H1 (cell line): ENCODE measurements around the gene LDAH. TPM values are rescaled to one million over a fixed set of nuclear protein-coding genes. Genes with fewer than 3 reads are reported as not detected.
A peak's percentile ranks its signal among the peaks of the same experiment; 100 is the strongest.

Experiments
- CTCF ChIA-PET: fragments of 300-600 bp; sonication (Branson Sonifier 250); formaldehyde crosslinking; loops from one replicate; lab custom pipeline; 2021; ENCODE audit not compliant: partially characterized antibody; lab: Charles Lee
- POLR2A ChIA-PET: fragments of 300-600 bp; sonication (Branson Sonifier 250); formaldehyde crosslinking; loops from one replicate; lab custom pipeline; 2021; ENCODE audit warnings: inconsistent platforms; ENCODE audit not compliant: partially characterized antibody; lab: Charles Lee
- DNase-seq, 2 experiments: peaks; one replicate each; pipeline versions ENCODE4 v3.0.0 to v3.0.0-alpha.2; 2010 to 2022; ENCODE audit warnings: low spot score in 2 of 2, low read depth in 1 of 2, mixed read lengths in 1 of 2
- FAIRE-seq: peaks from 2 replicates; lab custom pipeline; 2011; peaks lifted over from hg19 to GRCh38; lab: Jason Lieb, UNC
- H2AFZ ChIP-seq: 2 replicates; pipeline ENCODE4 v1.8.1; 2012; ENCODE audit warnings: low read length, inconsistent platforms
- H2AK5ac ChIP-seq: 2 replicates; pipeline ENCODE4 v1.6.1; 2013; ENCODE audit warnings: low read depth, low read length
- H2BK120ac ChIP-seq: replicated peaks from 2 replicates; pipeline ENCODE3; 2013; ENCODE audit warnings: low read depth, low read length, inconsistent platforms
- H2BK12ac ChIP-seq: 2 replicates; pipeline ENCODE4 v1.6.1; 2013; ENCODE audit warnings: low read depth, low read length
- H2BK15ac ChIP-seq: 2 replicates; pipeline ENCODE4 v1.6.1; 2013; ENCODE audit warnings: low read length
- H2BK20ac ChIP-seq: 2 replicates; pipeline ENCODE4 v1.6.1; 2013; ENCODE audit warnings: low read length
- H2BK5ac ChIP-seq: 2 replicates; pipeline ENCODE4 v1.6.1; 2013; ENCODE audit warnings: low read depth, low read length
- H3K14ac ChIP-seq: 2 replicates; pipeline ENCODE4 v1.6.1; 2013; ENCODE audit warnings: inconsistent platforms; ENCODE audit not compliant: insufficient read length
- H3K18ac ChIP-seq: 2 replicates; pipeline ENCODE4 v1.6.1; 2013; ENCODE audit warnings: low read length; ENCODE audit errors: extremely low read depth
- H3K23ac ChIP-seq: 2 replicates; pipeline ENCODE4 v1.6.1; 2013; ENCODE audit warnings: inconsistent platforms; ENCODE audit not compliant: insufficient read length
- H3K23me2 ChIP-seq: 2 replicates; pipeline ENCODE4 v1.6.1; 2013; ENCODE audit warnings: low read depth, low read length
- H3K27ac ChIP-seq: 2 replicates; pipeline ENCODE4 v1.6.1; 2011; ENCODE audit warnings: low read depth, low read length, inconsistent platforms
- H3K27me3 ChIP-seq, 4 experiments: replicated peaks in 1 of 4; 1 replicate in 1 of 4; 2 replicates in 3 of 4; pipeline versions ENCODE4 v1.6.1 to v1.8.1; 2011 to 2013; ENCODE audit warnings: low read length in 3 of 4, mild to moderate bottlenecking in 3 of 4, inconsistent platforms in 2 of 4, mixed read lengths in 2 of 4, moderate library complexity in 1 of 4; ENCODE audit not compliant: control insufficient read depth in 3 of 4, insufficient read depth in 3 of 4; ENCODE audit errors: extremely low read depth in 1 of 4
- H3K36me3 ChIP-seq, 4 experiments: 2 replicates each; pipeline versions ENCODE4 v1.6.1 to v1.8.1; 2011 to 2013; ENCODE audit warnings: mild to moderate bottlenecking in 4 of 4, low read length in 3 of 4, moderate library complexity in 2 of 4, control low read depth in 1 of 4, inconsistent platforms in 1 of 4; ENCODE audit not compliant: insufficient read depth in 4 of 4, control insufficient read depth in 2 of 4
- H3K4ac ChIP-seq: replicated peaks from 2 replicates; pipeline ENCODE3; 2013; ENCODE audit warnings: low read length, low read depth, mixed read lengths, inconsistent platforms; ENCODE audit not compliant: insufficient read length
- H3K4me1 ChIP-seq, 4 experiments: replicated peaks in 1 of 4; 1 replicate in 1 of 4; 2 replicates in 3 of 4; pipeline versions ENCODE4 v1.6.1 to v1.8.1; 2011 to 2013; ENCODE audit warnings: low read length in 3 of 4, inconsistent platforms in 2 of 4, mixed read lengths in 1 of 4; ENCODE audit not compliant: insufficient read depth in 4 of 4, control insufficient read depth in 3 of 4
- H3K4me2 ChIP-seq, 2 experiments: 2 replicates each; pipeline versions ENCODE4 v1.6.1 to v1.8.1; 2011 to 2013; ENCODE audit warnings: low read depth in 2 of 2, low read length in 2 of 2, control low read depth in 1 of 2, inconsistent platforms in 1 of 2, mild to moderate bottlenecking in 1 of 2; ENCODE audit not compliant: insufficient read depth in 1 of 2
- H3K4me3 ChIP-seq, 4 experiments: fragments of 200-600, 300-600 bp in 1 of 4; sonication (generic), shearing (Covaris generic), sonication (Bioruptor Twin) in 1 of 4; 2 replicates each; pipeline versions ENCODE4 v1.5.1 to v1.8.1; 2011 to 2016; ENCODE audit warnings: low read length in 4 of 4, low read depth in 3 of 4, control low read depth in 2 of 4, inconsistent platforms in 2 of 4, mild to moderate bottlenecking in 2 of 4, mixed read lengths in 1 of 4, moderate library complexity in 1 of 4; ENCODE audit not compliant: insufficient read depth in 2 of 4; ENCODE audit errors: extremely low read depth in 1 of 4
- H3K56ac ChIP-seq: replicated peaks from 2 replicates; pipeline ENCODE3; 2013; ENCODE audit warnings: low read depth, mild to moderate bottlenecking, mixed read lengths, low read length, inconsistent platforms; ENCODE audit not compliant: insufficient read length
- H3K79me1 ChIP-seq: 2 replicates; pipeline ENCODE4 v1.6.1; 2013; ENCODE audit warnings: low read depth, low read length, control low read depth
- H3K79me2 ChIP-seq, 2 experiments: 2 replicates each; pipeline versions ENCODE4 v1.6.1 to v1.8.1; 2012 to 2013; ENCODE audit warnings: low read length in 2 of 2, mild to moderate bottlenecking in 2 of 2, inconsistent platforms in 1 of 2; ENCODE audit not compliant: insufficient read depth in 2 of 2, control insufficient read depth in 1 of 2
- H3K9ac ChIP-seq, 4 experiments: replicated peaks in 1 of 4; 1 replicate in 1 of 4; 2 replicates in 3 of 4; pipeline versions ENCODE4 v1.6.1 to v1.8.1; 2011 to 2013; ENCODE audit warnings: low read depth in 3 of 4, low read length in 3 of 4, control low read depth in 2 of 4, mild to moderate bottlenecking in 2 of 4, moderate library complexity in 2 of 4, inconsistent platforms in 1 of 4; ENCODE audit errors: extremely low read depth in 1 of 4
- H3K9me3 ChIP-seq, 2 experiments: 2 replicates each; pipeline versions ENCODE4 v1.6.1 to v1.8.1; 2012 to 2013; ENCODE audit warnings: mild to moderate bottlenecking in 2 of 2, moderate library complexity in 2 of 2, control low read depth in 1 of 2, inconsistent platforms in 1 of 2, low read depth in 1 of 2, low read length in 1 of 2, mixed read lengths in 1 of 2; ENCODE audit not compliant: insufficient read depth in 2 of 2
- H4K20me1 ChIP-seq, 2 experiments: replicated peaks in 1 of 2; 2 replicates each; pipeline versions ENCODE3 to v1.8.1; 2011 to 2013; ENCODE audit warnings: inconsistent platforms in 2 of 2, low read length in 2 of 2, mild to moderate bottlenecking in 1 of 2; ENCODE audit not compliant: insufficient read depth in 2 of 2, control insufficient read depth in 1 of 2
- H4K5ac ChIP-seq: 2 replicates; pipeline ENCODE4 v1.6.1; 2013; ENCODE audit warnings: low read length, low read depth, mixed read lengths, inconsistent platforms; ENCODE audit not compliant: insufficient read length
- H4K8ac ChIP-seq: 2 replicates; pipeline ENCODE4 v1.8.0; 2013; ENCODE audit warnings: mild to moderate bottlenecking, moderate library complexity, low read length, inconsistent platforms; ENCODE audit not compliant: insufficient read depth; ENCODE audit errors: extremely low read depth
- H4K91ac ChIP-seq: replicated peaks from 2 replicates; pipeline ENCODE3; 2013; ENCODE audit warnings: low read length, mixed read lengths, inconsistent platforms; ENCODE audit not compliant: insufficient read length
- CTCF ChIP-seq, 3 experiments: IDR thresholded peaks; 1 replicate in 2 of 3; 2 replicates in 1 of 3; pipeline versions ENCODE4 v1.5.1 to v1.6.1; 2011; ENCODE audit warnings: low read length in 3 of 3, mild to moderate bottlenecking in 3 of 3, inconsistent platforms in 2 of 3, low read depth in 1 of 3, moderate library complexity in 1 of 3; ENCODE audit not compliant: insufficient read depth in 1 of 3; ENCODE audit errors: control extremely low read depth in 1 of 3
- KDM1A ChIP-seq: fragments of 200-600, 300-600 bp; sonication (generic); IDR thresholded peaks from 2 replicates; pipeline ENCODE4 v1.7.1; 2016; ENCODE audit warnings: mild to moderate bottlenecking, low read length, borderline replicate concordance
- PHF8 ChIP-seq: fragments of 200-600 bp; sonication (generic); conservative IDR thresholded peaks from 2 replicates; pipeline ENCODE4 v1.7.1; 2012; ENCODE audit warnings: low read depth, mild to moderate bottlenecking, inconsistent platforms, low read length, moderate library complexity
- SIX5 ChIP-seq: IDR thresholded peaks from 2 replicates; pipeline ENCODE4 v1.6.1; 2011; ENCODE audit warnings: mild to moderate bottlenecking, low read depth, low read length
- TAF7 ChIP-seq: optimal IDR thresholded peaks from 2 replicates; pipeline ENCODE3; 2011; ENCODE audit warnings: low read depth, mild to moderate bottlenecking, inconsistent platforms, low read length, moderate library complexity, borderline replicate concordance
- TBP ChIP-seq: IDR thresholded peaks from 2 replicates; pipeline ENCODE4 v1.6.1; 2011; ENCODE audit warnings: low read depth, low read length, improper control_type of control experiment
- WGBS, 2 experiments: shearing (Covaris generic) in 1 of 2; methylation state at CpG; one replicate each; pipeline versions ENCODE4 v1.1.6 to v1.1.7; 2013 to 2015; ENCODE audit warnings: low lambda C conversion rate in 2 of 2, mixed read lengths in 2 of 2, inconsistent platforms in 1 of 2, low coverage in 1 of 2, missing lambda C conversion rate in 1 of 2; ENCODE audit not compliant: insufficient replicate concordance in 2 of 2, insufficient coverage in 1 of 2, insufficient read length in 1 of 2; ENCODE audit errors: extremely low coverage in 1 of 2, missing lambda C conversion rate in 1 of 2; 5-methylcytosine and 5-hydroxymethylcytosine counted together
- polyA plus RNA-seq, 7 experiments: library from polyadenylated mRNA; depleted of rRNA in 3 of 7; stranded (reverse) in 5 of 7; unstranded in 2 of 7; fragments of >200 nt in 5 of 7; fragments of 200-250 nt in 2 of 7; gene quantifications; 1 replicate in 5 of 7; 2 replicates in 1 of 7; 4 replicates in 1 of 7; pipeline versions ENCODE4 v1.2.1 to v1.2.3, GENCODE V29; 2011 to 2013; ENCODE audit warnings: missing spikeins in 2 of 7, mixed read lengths in 2 of 7
- total RNA-seq: library from RNA; stranded (reverse); fragmentation: NEBNext Ultra II Directional; extraction: Animal tissue kit (Norgen Biotek cat#: 25700); gene quantifications from 2 replicates; pipeline ENCODE4 v1.2.1, GENCODE V29; 2021

The LDAH gene
- total and polyA plus RNA-seq, 2 of the 8 experiments (the other 6 are each of a cell fraction or from before 2014, with no cell fraction given), result 10.9 to 26.3 TPM

GRCh38 chr2:20657522-20658235 is 165.2 kb downstream of the LDAH start:
- Histone ChIP-seq H3K4me1 (peaks cover 0 to 7% (median 3%) of the 10 kb centered on the region in 4 experiments; a peak in 4 of 7 replicates), H3K79me1 (no peaks in the 10 kb centered on the region), H2BK120ac (no peak overlapping the region), H2BK20ac (no peak overlapping the region), H2AFZ (no peak overlapping the region), H2AK5ac (peak overlapping the region; percentile 72; the same call in 1 of the 2 replicates), H4K5ac (no peak overlapping the region), H3K9me3 (no peaks in the 10 kb centered on the region)
- FAIRE-seq, result no peak
- DNase-seq, result no peak
- CTCF ChIA-PET, result interaction anchor here (1.0 to 5.1 kb wide), 9 partner anchors 8 to 460 kb away, joined by 3 to 63 read pairs (median 5); partner anchors contain the start of genes GDF7 and RHOB
- no peak for TF ChIP-seq SIX5
- no peak for TF ChIP-seq TAF7
- no peak for TF ChIP-seq TBP
- TF ChIP-seq CTCF (IDR thresholded peaks at IDR 0.05; ENCODE audit: control extremely low read depth in 1 of 3, insufficient read depth in 1 of 3, low read depth in 1 of 3, low read length in 3 of 3), result peak in 1 of 3 experiments; percentile 19; a peak in 1 of 4 replicates
- no peak for TF ChIP-seq PHF8
- TF ChIP-seq KDM1A, result no peak
- TF ChIP-seq, all 59 proteins: peak for 1
- Histone ChIP-seq H3K36me3 (no peaks in the 10 kb centered on the region), H3K18ac (no peak overlapping the region), H3K56ac (no peak overlapping the region), H3K14ac (no peak overlapping the region), H3K23me2 (no peaks in the 10 kb centered on the region), H3K4me3 (no peak overlapping the region), H2BK5ac (no peak overlapping the region), H4K91ac (no peak overlapping the region), H3K9ac (no peak overlapping the region), H3K23ac (no peak overlapping the region), H3K79me2 (no peaks in the 10 kb centered on the region), H3K27me3 (peaks cover 5 to 13% (median 12%) of the 10 kb centered on the region in 4 experiments), H3K27ac (no peak overlapping the region), H3K4ac (no peak overlapping the region), H4K8ac (no peak overlapping the region), H2BK15ac (no peak overlapping the region), H4K20me1 (peaks cover 0 to 1% of the 10 kb centered on the region in 2 experiments), H3K4me2 (no peak overlapping the region), H2BK12ac (no peak overlapping the region)
- WGBS, 2 experiments, result 63% methylated on average over 4 of the region's 4 CpGs; no CpG with 5 or more reads in 1 of the 2 experiments
- POLR2A ChIA-PET, result interaction anchor here (0.7 to 1.1 kb wide), 2 partner anchors 8 to 18 kb away, joined by 3 read pairs; no protein-coding TSS in a partner anchor
